NB4 (cell line): ENCODE measurements around the gene CAPSL.

Experiments used
- CTCF ChIP-seq: IDR thresholded peaks from one replicate; pipeline ENCODE4 v1.5.1; 2012; ENCODE audit warnings: low read depth, low read length
- MYC ChIP-seq: IDR thresholded peaks from 2 replicates; pipeline ENCODE4 v1.6.1; 2011; ENCODE audit warnings: low read depth, low read length
- POLR2A ChIP-seq: IDR thresholded peaks from 2 replicates; pipeline ENCODE4 v1.6.1; 2011; ENCODE audit warnings: mild to moderate bottlenecking; ENCODE audit not compliant: insufficient read length; ENCODE audit errors: extremely low read depth

GRCh38 chr5:35894131-35894530 lies 44.3 kb downstream of the CAPSL start:
- TF ChIP-seq CTCF: no peak
- no peak for TF ChIP-seq MYC
- TF ChIP-seq POLR2A: no peak
